HCT116 (cell line): ENCODE measurements around the gene MAP1LC3B2. TPM values are rescaled to one million over a fixed set of nuclear protein-coding genes. Genes with fewer than 3 reads are reported as not detected.

Experiments
- ATAC-seq: fragments of 200-7000 bp; cut with Tn5 transposase; 2 replicates; pipeline ENCODE4 v1.9.1; 2020; ENCODE audit warnings: mild to moderate bottlenecking, moderate library complexity
- BruUV-seq: library from RNA; stranded (reverse); fragments of 400-500 nt; replicated peaks from 2 replicates; lab custom pipeline; 2021; lab: Mats Ljungman, UMichigan
- CTCF ChIA-PET: fragments of 300-600 bp; sonication (Branson Sonifier 250); formaldehyde crosslinking; loops from one replicate; lab custom pipeline; 2021; ENCODE audit warnings: antibody characterized with exemption; lab: Charles Lee
- POLR2A ChIA-PET: fragments of 300-600, 350-600 bp; sonication (Branson Sonifier 250); formaldehyde crosslinking; loops from one replicate; lab custom pipeline; 2021; ENCODE audit warnings: antibody characterized with exemption; lab: Charles Lee
- RAD21 ChIA-PET, 2 experiments: fragments of 300-600 bp; sonication (Branson Sonifier 250); formaldehyde crosslinking; loops; one replicate each; lab custom pipeline; 2023; ENCODE audit warnings: low total read pairs in 2 of 2; ENCODE audit not compliant: uncharacterized antibody in 2 of 2, unreplicated experiment in 2 of 2, low non-redundant PET in 1 of 2; lab: Charles Lee
- DNase-seq: peaks from one replicate; pipeline ENCODE4 v3.0.0-alpha.2; 2010; ENCODE audit warnings: low read depth, low spot score
- H2AFZ ChIP-seq: fragments of 200-600 bp; shearing (Covaris generic), sonication (generic); 2 replicates; pipeline ENCODE4 v1.6.1; 2017; ENCODE audit warnings: low read depth, mixed run types, mixed read lengths, antibody characterized with exemption, low read length; ENCODE audit not compliant: poor library complexity, severe bottlenecking
- H3K27ac ChIP-seq: 2 replicates; pipeline ENCODE4 v1.5.1; 2012; ENCODE audit warnings: low read depth, low read length
- H3K27me3 ChIP-seq: fragments of 200-600 bp; sonication (generic); 2 replicates; pipeline ENCODE4 v1.6.1; 2016; ENCODE audit warnings: mixed run types, low read length, mixed read lengths; ENCODE audit not compliant: insufficient read depth
- H3K36me3 ChIP-seq, 2 experiments: fragments of 200-500 bp in 1 of 2; fragments of 200-600 bp in 1 of 2; sonication (Bioruptor generic) in 1 of 2; sonication (generic) in 1 of 2; 2 replicates each; pipeline versions ENCODE4 v1.5.1 to v1.6.1; 2014 to 2016; ENCODE audit warnings: low read length in 2 of 2, inconsistent platforms in 1 of 2, mixed read lengths in 1 of 2, mixed run types in 1 of 2; ENCODE audit not compliant: insufficient read depth in 2 of 2, control insufficient read depth in 1 of 2
- H3K4me1 ChIP-seq, 2 experiments: fragments of 200-600 bp in 1 of 2; sonication (generic) in 1 of 2; 2 replicates each; pipeline versions ENCODE4 v1.5.1 to v1.6.1; 2012 to 2017; ENCODE audit warnings: low read length in 2 of 2, inconsistent platforms in 1 of 2, mild to moderate bottlenecking in 1 of 2, mixed read lengths in 1 of 2, mixed run types in 1 of 2, moderate library complexity in 1 of 2; ENCODE audit not compliant: insufficient read depth in 2 of 2, control insufficient read depth in 1 of 2
- H3K4me2 ChIP-seq: fragments of 200-600 bp; sonication (generic); 2 replicates; pipeline ENCODE4 v1.6.1; 2017; ENCODE audit warnings: mixed run types, low read length, mixed read lengths
- H3K4me3 ChIP-seq, 2 experiments: fragments of 200-600 bp in 1 of 2; sonication (generic) in 1 of 2; replicated peaks in 1 of 2; 2 replicates each; pipeline ENCODE4 v1.5.1; 2011 to 2016; ENCODE audit warnings: low read length in 2 of 2, control low read depth in 1 of 2, low read depth in 1 of 2, mild to moderate bottlenecking in 1 of 2, mixed read lengths in 1 of 2, mixed run types in 1 of 2
- H3K79me2 ChIP-seq: fragments of 200-600 bp; sonication (generic); 2 replicates; pipeline ENCODE4 v1.6.1; 2017; ENCODE audit warnings: mild to moderate bottlenecking, mixed run types, low read length, moderate library complexity, mixed read lengths; ENCODE audit not compliant: insufficient read depth
- H3K9ac ChIP-seq: fragments of 200-600 bp; sonication (generic); 2 replicates; pipeline ENCODE4 v1.6.1; 2016; ENCODE audit warnings: low read length, mixed read lengths
- H3K9me2 ChIP-seq: fragments of 200-600 bp; sonication (generic), shearing (Covaris generic); 2 replicates; pipeline ENCODE4 v1.6.1; 2017; ENCODE audit warnings: mixed run types, mild to moderate bottlenecking, moderate library complexity; ENCODE audit not compliant: insufficient read depth
- H3K9me3 ChIP-seq, 2 experiments: fragments of 200-500 bp in 1 of 2; fragments of 200-600 bp in 1 of 2; sonication (Bioruptor generic) in 1 of 2; sonication (generic) in 1 of 2; 2 replicates each; pipeline ENCODE4 v1.6.1; 2014 to 2017; ENCODE audit warnings: low read length in 2 of 2, mixed read lengths in 2 of 2, inconsistent platforms in 1 of 2, low read depth in 1 of 2, mild to moderate bottlenecking in 1 of 2, mixed run types in 1 of 2, moderate library complexity in 1 of 2; ENCODE audit not compliant: control insufficient read depth in 1 of 2, insufficient read depth in 1 of 2
- H4K20me1 ChIP-seq: fragments of 200-600 bp; sonication (generic), shearing (Covaris generic); 2 replicates; pipeline ENCODE4 v1.6.1; 2017; ENCODE audit warnings: mixed run types, mild to moderate bottlenecking, moderate library complexity; ENCODE audit not compliant: insufficient read depth
- ATF3 ChIP-seq: IDR thresholded peaks from 2 replicates; pipeline ENCODE4 v1.6.1; 2012
- CEBPB ChIP-seq: IDR thresholded peaks from 2 replicates; pipeline ENCODE4 v1.6.1; 2012; ENCODE audit warnings: low read depth
- CTCF ChIP-seq, 3 experiments: fragments of 200-600 bp in 1 of 3; sonication (generic) in 1 of 3; IDR thresholded peaks in 2 of 3; conservative IDR thresholded peaks in 1 of 3; 2 replicates each; pipeline ENCODE4 v1.5.1; 2012 to 2017; ENCODE audit warnings: low read depth in 2 of 3, low read length in 2 of 3, antibody characterized with exemption in 1 of 3, borderline replicate concordance in 1 of 3, control low read depth in 1 of 3, mild to moderate bottlenecking in 1 of 3, mixed read lengths in 1 of 3, mixed run types in 1 of 3, moderate library complexity in 1 of 3; ENCODE audit not compliant: insufficient read depth in 1 of 3
- EGR1 ChIP-seq: IDR thresholded peaks from 2 replicates; pipeline ENCODE4 v1.6.1; 2012; ENCODE audit warnings: low read depth
- EZH2 ChIP-seq: fragments of 200-600 bp; sonication (generic); IDR thresholded peaks from 2 replicates; pipeline ENCODE4 v1.6.1; 2017; ENCODE audit warnings: antibody characterized with exemption, mixed run types
- EZH2phosphoT487 ChIP-seq: fragments of 200-600 bp; IDR thresholded peaks from 2 replicates; pipeline ENCODE4 v1.6.1; 2018; ENCODE audit warnings: antibody characterized with exemption, borderline replicate concordance
- FOSL1 ChIP-seq: IDR thresholded peaks from 2 replicates; pipeline ENCODE4 v1.6.1; 2012; ENCODE audit warnings: low read depth
- JUND ChIP-seq: IDR thresholded peaks from 2 replicates; pipeline ENCODE4 v1.6.1; 2012
- POLR2AphosphoS5 ChIP-seq: IDR thresholded peaks from 2 replicates; pipeline ENCODE4 v1.6.1; 2011; ENCODE audit warnings: mild to moderate bottlenecking, low read depth, low read length, moderate library complexity
- RAD21 ChIP-seq: IDR thresholded peaks from 2 replicates; pipeline ENCODE4 v1.6.1; 2012; ENCODE audit warnings: low read depth, mild to moderate bottlenecking
- TCF7L2 ChIP-seq: IDR thresholded peaks from 2 replicates; pipeline ENCODE4 v1.7.0; 2011; ENCODE audit warnings: borderline replicate concordance, inconsistent platforms; ENCODE audit not compliant: insufficient read depth, insufficient read length; ENCODE audit errors: extremely low read depth
- YY1 ChIP-seq: IDR thresholded peaks from 2 replicates; pipeline ENCODE4 v1.6.1; 2011; ENCODE audit warnings: low read length, low read depth, moderate library complexity, mild to moderate bottlenecking; ENCODE audit not compliant: insufficient replicate concordance; ENCODE audit errors: extremely low read depth
- ZFX ChIP-seq: fragments of 450-650 bp; IDR thresholded peaks from 2 replicates; pipeline ENCODE4 v1.6.1; 2017
- ZNF274 ChIP-seq: fragments of 200-500 bp; sonication (Bioruptor generic); IDR thresholded peaks from 2 replicates; pipeline ENCODE4 v1.6.1; 2014; ENCODE audit warnings: mild to moderate bottlenecking, low read depth, low read length, inconsistent platforms
- intact Hi-C: fragments of 100-400 bp; cut with micrococcal nuclease; formaldehyde crosslinking; loops from 2 replicates; pipeline ENCODE4 v1.10.0; 2022
- total RNA-seq: library from RNA; stranded (reverse); gene quantifications from one replicate; pipeline ENCODE4 v1.2.1, GENCODE V29; 2021; ENCODE audit not compliant: unreplicated experiment
- TF ChIP-seq, protein P1 (sequence below): IDR thresholded peaks from 2 replicates; pipeline ENCODE4 v1.6.1; 2012

Gene MAP1LC3B2
- total RNA-seq, 1 experiment from 2014 or later: 4.7 TPM

DNA sequence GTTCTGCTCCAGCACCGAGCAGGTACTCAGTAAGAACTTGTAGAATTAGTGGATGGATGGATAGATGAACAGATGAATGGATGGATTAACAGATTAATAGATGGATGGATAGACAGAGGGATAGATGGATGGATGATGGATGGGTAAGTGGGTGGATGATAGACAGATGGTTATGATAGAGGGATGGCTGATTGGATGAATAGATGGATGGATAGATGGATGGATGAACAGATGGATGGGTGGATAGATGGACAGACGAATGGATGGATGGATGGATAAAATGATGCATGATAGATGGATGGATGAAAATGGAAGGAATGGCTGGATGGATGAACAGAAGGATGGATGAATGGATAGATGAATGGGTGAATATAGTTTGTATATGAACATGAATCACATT is 8.0 kb upstream of the MAP1LC3B2 start (continued):
- TF ChIP-seq RAD21 (no peak), EGR1 (no peak), EZH2 (no peak), CEBPB (no peak), ATF3 (no peak), TCF7L2 (no peak), YY1 (no peak)

DNA sequence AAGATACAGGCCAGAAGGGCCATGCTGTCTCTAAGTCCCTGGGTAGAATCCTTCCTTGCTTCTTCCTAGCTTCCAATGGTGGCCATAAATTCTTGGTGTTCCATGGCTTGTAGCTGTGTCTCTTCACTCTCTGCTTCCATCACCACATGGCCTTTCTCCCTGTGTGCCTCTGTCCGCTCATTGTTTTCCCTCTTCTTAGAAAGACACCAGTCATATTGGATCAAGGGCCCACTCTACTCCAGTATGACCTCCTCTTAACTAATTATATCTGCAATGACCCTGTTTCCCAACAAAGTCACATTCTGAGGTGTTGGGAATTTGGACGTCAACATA is 7.6 kb upstream of the MAP1LC3B2 start:
- ChIA-PET RAD21 (no interaction called here), POLR2A (interaction anchor here (1.2 to 1.6 kb wide), 2 partner anchors 15 to 45 kb away, joined by 3 to 8 read pairs; no protein-coding TSS in a partner anchor), CTCF (no interaction called here)
- H3K27me3 ChIP-seq: no peaks in the 10 kb centered on the region
- no peak for DNase-seq
- intact Hi-C loops: no loop called here
- H3K27ac ChIP-seq: no peak overlapping the region
- no peak for ATAC-seq
- H3K79me2 ChIP-seq: no peaks in the 10 kb centered on the region
- no peak overlapping the region for H2AFZ ChIP-seq
- H3K9me3 ChIP-seq: no peaks in the 10 kb centered on the region
- BruUV-seq: no TSS peak
- H4K20me1 ChIP-seq: no peaks in the 10 kb centered on the region
- H3K36me3 ChIP-seq: no peaks in the 10 kb centered on the region
- H3K4me1 ChIP-seq: peaks cover 0 to 11% of the 10 kb centered on the region in 2 experiments; a peak in 2 of 4 replicates
- no peaks in the 10 kb centered on the region for H3K9me2 ChIP-seq
- TF ChIP-seq POLR2AphosphoS5 (no peak), CTCF (IDR thresholded peaks at IDR 0.05 in 2 of 3, conservative IDR thresholded peaks at IDR 0.05 in 1 of 3; ENCODE audit: borderline replicate concordance in 1 of 3, insufficient read depth in 1 of 3, low read depth in 2 of 3, low read length in 2 of 3) (no peak), EGR1 (no peak), FOSL1 (no peak), CEBPB (no peak), YY1 (no peak), EZH2phosphoT487 (no peak), EZH2 (no peak), ZFX (no peak), ATF3 (no peak), JUND (no peak), ZNF274 (no peak)
- TF ChIP-seq, protein P1, sequence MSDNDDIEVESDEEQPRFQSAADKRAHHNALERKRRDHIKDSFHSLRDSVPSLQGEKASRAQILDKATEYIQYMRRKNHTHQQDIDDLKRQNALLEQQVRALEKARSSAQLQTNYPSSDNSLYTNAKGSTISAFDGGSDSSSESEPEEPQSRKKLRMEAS: no peak
- no peak overlapping the region for H3K9ac ChIP-seq
- no peak overlapping the region for H3K4me3 ChIP-seq
- peak overlapping the region; percentile 25; the same call in 1 of the 2 replicates for H3K4me2 ChIP-seq
